Urothelium cell line (cell line): ENCODE results near the gene CCDC187.
"Not testable (repeated sequence)": the region's sequence is repeated elsewhere in the genome, so short reads cannot be mapped to it uniquely, and the experiment has no call there.

ENCODE experiments used
- DNase-seq: peaks from one replicate; pipeline ENCODE4 v3.0.0; 2011; ENCODE audit warnings: low spot score, mixed read lengths
- FAIRE-seq: peaks from 2 replicates; lab custom pipeline; 2011; peaks lifted over from hg19 to GRCh38; lab: Jason Lieb, UNC

CCDC187 gene

DNA sequence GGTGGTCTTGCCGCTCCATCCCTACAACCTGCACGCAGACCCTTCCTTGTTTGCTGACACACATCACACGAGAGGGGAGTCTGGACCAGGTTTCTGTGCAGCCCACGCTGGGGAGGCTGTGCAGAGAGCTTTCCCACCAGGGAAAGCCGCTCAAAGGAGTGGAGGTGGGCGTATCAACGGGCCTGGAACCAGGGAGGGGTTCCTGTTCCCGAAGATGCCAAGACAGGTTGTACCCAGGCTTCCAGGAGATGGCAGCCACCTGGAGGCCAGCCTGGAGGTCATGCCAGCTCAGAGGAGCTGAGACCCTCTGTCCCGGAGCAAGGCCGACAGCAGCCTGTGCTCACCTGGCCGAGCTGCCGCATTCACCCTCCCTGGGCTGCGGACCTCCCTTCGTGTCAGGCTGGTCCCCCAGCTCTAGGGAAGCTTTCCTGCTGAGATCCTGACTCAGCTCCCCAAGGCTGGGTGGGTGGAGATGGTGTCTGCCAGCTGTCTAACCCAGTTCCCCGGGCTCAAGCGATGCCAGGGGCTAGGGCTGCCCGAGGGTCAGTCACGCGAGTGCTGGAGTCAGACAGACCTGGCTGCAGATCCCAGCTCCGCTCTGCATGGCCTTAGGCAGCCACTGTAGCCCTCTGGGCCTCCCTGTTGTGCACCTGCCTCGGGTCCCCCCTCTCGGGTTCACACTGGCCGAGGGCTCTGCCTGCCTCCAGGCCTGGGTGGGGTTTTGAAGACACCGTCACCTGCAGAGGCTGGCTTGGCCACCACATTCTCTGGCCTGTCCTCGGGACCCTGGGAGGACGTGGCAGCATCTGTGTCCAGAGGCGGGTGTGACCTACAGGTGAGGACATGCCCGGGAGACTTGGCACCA, 29.7 kb downstream of the CCDC187 start:
- FAIRE-seq = no peak
- no peak for DNase-seq

DNA sequence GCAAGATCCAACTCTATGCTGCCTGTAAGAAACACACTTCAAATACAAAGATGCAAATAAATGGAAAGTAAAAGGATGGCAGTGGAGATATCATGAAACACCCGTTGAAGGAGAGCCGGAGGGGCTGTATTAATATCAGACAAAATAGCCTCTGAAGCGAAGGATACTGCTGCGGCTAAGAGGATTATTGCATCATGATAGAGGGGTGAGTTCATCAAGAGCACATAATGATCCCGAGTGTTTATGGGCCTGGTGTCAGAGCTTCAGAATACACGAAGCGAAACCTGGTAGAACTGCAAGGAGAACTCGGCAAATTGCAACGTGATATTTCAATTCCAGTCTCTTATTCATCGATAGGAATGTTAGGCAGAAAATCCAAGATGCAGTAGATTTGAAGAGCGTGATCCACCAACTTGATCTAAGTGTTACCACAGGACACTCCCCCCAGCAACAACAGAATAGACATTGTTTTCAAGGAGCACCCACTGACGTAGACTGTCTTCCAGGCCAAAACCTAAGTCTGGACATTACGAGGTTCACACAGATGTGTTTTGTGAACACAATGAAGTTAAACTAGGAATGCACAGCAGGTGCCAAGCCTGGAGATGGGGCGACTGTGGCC, 30.5 kb downstream of the CCDC187 start:
- FAIRE-seq = no peak
- DNase-seq = no peak

DNA sequence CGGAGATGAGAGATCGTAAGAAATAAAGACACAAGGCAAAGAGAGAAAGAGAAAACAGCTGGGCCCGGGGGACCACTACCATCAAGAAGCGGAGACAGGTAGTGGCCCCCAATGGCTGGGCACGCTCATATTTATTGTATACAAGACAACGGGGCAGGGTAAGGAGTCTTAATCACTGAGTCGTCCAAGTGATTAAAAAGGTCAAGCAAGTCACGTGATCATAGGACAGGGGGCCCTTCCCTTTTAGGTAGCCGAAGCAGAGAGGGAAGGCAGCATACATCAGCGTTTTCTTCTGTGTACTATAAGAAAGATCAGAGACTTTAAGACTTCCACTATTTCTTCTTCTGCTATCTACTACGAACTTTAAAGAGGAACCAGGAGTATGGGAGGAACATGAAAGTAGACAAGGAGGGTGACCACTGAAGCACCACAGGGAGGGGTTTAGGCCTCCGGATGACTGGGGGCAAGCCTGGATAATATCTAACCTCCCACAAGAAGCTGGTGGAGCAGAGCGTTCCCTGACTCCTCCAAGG, 33.7 kb downstream of the CCDC187 start:
- no peak for DNase-seq
- no peak for FAIRE-seq

GRCh38 chr9:136268735-136269134, 35.2 kb downstream of the CCDC187 start:
- no peak for FAIRE-seq
- DNase-seq = no peak

DNA sequence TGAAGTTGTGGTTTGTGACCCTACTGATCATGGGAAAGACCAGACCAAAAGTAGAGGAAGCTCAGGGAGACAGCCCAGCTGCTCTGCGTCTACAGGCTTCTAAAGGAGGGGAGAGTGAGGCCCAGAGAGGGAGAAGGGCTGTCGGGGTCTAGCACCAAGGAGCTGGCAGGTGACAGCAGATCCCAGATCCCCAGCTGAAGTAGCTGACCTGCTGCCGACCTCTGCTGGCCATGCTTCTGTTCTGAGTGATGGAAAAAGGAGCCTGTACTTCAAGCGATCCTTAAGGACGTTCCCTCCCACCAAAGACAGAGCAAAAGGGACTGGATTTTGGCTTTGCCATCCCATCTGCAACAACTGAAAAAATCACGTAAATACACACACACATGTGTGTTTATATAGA, 35.6 kb downstream of the CCDC187 start:
- FAIRE-seq = no peak
- DNase-seq = no peak

GRCh38 chr9:136267261-136268111, 36.4 kb downstream of the CCDC187 start:
- DNase-seq (peak; percentile 85), FAIRE-seq (no peak)

- not testable (repeated sequence) for FAIRE-seq, DNase-seq
Observed at GRCh38 chr9:136266641-136267040, 37.3 kb downstream of the CCDC187 start.

DNA sequence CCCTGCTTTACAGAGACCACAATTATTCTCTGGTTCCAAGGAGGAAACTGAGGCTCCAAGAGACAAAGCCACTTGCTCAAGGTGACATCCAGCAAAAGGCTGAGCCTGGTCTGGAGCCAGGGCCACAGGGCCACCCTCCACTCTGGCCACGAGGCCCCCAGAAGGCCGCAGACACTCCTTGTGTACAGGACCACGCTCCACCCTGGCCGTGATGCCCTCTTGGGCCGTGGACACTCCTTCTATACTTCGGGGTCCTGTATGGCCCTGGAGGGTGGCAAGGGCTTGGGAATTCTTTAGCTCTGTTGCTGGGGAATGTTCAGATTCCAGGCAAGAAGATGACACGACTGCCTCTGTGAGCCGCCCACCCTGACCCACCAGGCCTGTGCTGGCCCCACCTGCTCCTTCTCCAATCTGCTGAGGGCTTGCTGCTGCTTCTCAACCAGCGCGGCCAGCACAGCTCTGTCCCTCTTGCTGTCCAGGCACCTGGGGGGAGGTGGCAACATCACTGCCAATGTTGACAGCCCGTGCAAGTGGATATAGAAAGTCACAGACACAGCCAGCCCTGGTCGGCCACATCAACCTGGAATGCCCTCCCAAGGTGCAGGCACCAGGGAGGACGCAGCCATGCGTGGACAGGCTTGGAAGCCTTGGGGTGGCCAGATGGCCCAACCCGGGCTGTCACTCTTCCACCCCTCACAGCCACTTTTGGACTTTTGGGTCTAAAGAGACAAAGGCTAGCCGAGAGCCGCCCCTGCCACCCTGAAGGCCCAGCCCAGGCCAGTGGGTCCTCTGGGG, 38.1 kb downstream of the CCDC187 start:
- FAIRE-seq = no peak

DNA sequence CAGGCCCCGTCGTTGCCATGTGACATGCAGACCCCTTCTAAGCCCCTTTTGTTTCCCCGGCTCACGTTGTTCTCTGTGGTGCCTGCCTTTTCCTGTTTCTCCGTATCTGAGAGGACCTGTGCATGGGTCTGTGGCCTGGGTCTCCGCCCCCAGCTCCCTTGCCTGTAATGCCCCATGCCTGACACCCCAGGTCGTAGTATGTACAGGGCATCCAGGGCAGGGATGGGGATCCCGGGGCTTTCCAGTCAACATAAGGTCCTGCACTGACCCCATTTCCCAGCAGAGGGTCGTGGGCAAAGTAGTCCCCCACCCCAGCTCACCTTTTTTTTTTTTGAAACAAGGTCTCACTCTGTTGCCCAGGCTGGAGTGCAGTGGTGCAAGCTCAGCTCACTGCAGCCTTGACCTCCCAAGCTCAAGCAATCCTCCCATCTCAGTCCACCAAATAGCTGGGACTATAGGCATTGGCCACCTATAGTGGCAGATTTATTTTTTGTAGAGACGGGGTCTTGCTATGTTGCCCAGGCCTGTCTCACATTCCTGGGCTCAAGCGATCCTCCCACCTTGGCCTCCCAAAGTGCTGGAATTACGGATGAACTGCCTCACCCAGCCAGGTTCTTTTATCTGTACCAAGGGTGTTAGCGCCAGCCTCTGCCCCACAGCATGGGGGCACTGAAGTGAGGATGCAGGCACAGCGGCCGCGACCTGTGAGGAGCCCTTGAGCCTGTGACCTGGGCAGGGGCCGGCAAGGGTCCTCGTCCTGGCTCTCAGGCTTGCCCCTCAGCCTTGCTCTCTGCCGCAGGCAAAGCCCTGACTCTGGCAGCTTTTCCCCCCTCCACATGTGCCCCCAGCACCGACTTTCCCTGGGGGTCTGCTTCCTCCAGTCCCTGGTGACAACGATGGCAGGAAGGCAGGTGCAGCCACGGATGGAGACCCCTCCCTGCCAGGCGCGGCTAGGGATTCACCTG, 39.2 kb downstream of the CCDC187 start:
- FAIRE-seq (no peak), DNase-seq (no peak)

More for the DNA sequence above, 38.1 kb downstream of the CCDC187 start:
- no peak for DNase-seq

DNA sequence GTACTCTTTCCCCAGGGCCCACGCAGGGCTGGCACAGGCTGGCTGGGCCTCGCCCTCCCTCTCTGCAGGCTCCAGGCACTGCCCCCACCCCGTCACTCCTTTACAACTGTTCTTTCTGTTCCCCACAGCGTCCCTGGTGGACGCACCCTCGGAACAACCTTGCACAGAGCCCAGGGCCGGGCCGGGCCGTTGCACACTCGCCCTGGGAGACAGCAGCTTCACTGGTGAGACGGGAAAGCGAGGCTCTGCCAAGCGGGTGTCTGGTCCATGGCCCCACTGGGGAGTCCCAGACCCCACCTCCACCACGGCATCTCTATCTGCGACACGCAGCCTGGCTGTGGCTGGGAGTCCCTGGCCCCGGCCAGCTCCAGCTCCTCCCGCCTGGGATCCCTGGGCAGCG, 39.9 kb downstream of the CCDC187 start:
- FAIRE-seq (no peak), DNase-seq (no peak)

GRCh38 chr9:136262671-136263178, 41.2 kb downstream of the CCDC187 start:
- no peak for FAIRE-seq
- no peak for DNase-seq

DNA sequence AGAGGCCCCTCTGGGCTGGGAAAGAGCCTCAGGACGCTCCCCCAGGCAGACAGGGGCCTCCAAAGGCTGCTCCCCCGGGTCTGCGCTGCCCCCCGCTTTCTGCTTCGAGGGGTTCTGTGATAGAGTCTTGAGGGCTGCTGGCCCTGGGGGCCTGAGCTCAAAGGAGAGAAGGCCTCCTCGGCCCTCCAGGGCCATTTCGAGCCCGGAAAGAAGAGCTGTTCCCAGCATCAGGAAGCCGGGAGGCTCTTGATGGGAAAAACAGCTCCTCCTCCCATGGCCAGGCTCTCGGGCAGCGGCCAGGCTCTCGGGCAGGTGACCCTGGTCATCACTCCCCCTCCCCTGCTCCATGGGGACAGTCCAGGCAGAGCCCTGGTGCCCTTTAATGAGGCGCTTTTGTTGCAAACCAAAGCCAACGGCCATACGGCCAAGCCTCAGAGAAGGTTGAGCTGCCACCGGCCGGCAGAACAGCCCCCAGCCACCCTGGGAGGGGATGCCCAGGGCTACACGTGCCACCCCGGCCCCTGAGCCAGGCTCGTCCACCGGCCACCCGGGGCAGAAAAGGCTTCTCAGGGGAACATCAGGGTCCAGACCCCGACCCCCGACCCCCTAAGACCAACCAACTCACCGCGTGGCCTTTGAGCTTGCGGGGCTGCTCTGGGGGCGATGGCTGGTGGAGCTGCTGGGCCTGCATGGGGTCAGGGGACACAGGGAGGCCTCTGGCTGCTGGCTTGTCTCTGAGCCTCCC, 42.0 kb downstream of the CCDC187 start:
- FAIRE-seq (no peak), DNase-seq (no peak)

- DNase-seq (no peak), FAIRE-seq (no peak)
Observed at GRCh38 chr9:136260936-136261472, 42.9 kb downstream of the CCDC187 start.

GRCh38 chr9:136260521-136260920, 43.4 kb downstream of the CCDC187 start:
- no peak for FAIRE-seq

DNA sequence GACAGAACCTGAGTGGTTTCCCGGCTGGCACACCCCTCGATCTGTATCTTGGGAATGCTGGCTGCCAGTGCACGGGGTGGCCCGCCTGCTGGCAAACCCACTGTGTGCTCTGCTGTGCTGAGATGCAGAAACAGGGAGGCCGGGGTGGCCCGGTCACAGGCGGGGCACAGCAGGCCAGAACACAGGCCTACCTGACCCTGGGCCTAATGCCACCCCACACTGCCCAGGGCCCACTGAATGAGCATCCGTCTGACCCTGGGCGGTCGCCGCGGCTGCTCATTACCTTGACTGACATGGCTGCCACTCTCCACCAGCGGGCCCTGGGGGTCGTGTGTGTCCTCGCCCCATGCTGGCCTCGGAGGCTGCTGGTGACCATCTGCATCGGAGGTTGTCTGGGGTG, 44.1 kb downstream of the CCDC187 start:
- FAIRE-seq (no peak), DNase-seq (no peak)

More at GRCh38 chr9:136260521-136260920, 43.4 kb downstream of the CCDC187 start:
- no peak for DNase-seq

GRCh38 chr9:136259517-136259813, 44.4 kb downstream of the CCDC187 start:
- no peak for FAIRE-seq

DNA sequence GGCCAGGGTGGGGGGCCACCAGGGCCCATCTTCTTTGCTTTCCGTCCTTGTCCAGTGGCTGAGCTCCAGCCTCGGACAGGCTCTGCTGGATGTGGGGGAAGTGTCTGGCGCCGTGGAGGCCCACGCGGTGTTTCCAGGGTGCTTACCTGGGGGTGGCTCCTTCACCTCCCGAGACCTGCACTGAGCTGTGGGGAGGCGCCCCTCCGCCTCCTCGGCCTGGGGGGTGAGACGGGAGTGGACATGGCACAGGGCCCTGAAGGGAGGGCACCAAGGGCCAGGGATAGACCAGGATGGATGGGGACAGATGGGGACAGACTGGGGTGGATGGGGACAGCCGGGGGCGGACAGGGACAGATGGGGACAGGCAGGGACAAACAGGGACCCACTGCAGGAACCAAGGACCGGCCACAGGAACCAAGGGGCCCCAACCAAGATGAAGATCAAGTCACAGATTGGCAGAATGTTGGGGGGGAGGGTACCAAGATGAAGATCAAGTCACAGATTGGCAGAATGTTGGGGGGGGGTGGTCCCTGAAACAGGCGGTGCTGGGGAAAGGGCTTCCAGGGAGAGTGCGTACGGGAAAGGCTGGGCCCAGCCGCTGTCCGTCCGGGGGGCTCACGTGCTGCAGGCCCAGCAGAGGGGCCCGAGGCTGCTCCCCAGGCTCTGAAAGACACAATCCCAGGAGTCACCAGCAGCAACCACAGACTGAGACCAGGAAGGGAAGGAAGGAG, 44.9 kb downstream of the CCDC187 start:
- FAIRE-seq (no peak), DNase-seq (no peak)

More at GRCh38 chr9:136259517-136259813, 44.4 kb downstream of the CCDC187 start:
- no peak for DNase-seq

- DNase-seq (no peak), FAIRE-seq (no peak)
Observed at GRCh38 chr9:136258299-136258625, 45.6 kb downstream of the CCDC187 start.
